NCI-H1694 (cell line): ENCODE measurements around the gene IL5RA.
A peak's percentile ranks its signal among the peaks of the same experiment; 100 is the strongest.

Experiments used
- DNase-seq: peaks from one replicate; lab custom pipeline; 2025; lab: John Stamatoyannopoulos, UW

Gene IL5RA

GRCh38 chr3:3066378-3066777 is 43.8 kb downstream of the IL5RA start:
- DNase-seq, result no peak

GRCh38 chr3:3065876-3066275 is 44.3 kb downstream of the IL5RA start:
- DNase-seq, result no peak

GRCh38 chr3:3064297-3064696 is 45.9 kb downstream of the IL5RA start:
- no peak for DNase-seq

- DNase-seq, result no peak
These were observed 50.5 kb downstream of the IL5RA start for GRCh38 chr3:3059645-3060044.

- DNase-seq, result no peak
These were observed 56.2 kb downstream of the IL5RA start for GRCh38 chr3:3053974-3054373.

- no peak for DNase-seq
These were observed 71.8 kb downstream of the IL5RA start for GRCh38 chr3:3038201-3038991.

- no peak for DNase-seq
These were observed 73.0 kb downstream of the IL5RA start for GRCh38 chr3:3037156-3037555.

GRCh38 chr3:3031326-3031725 is 78.8 kb downstream of the IL5RA start:
- no peak for DNase-seq

GRCh38 chr3:3027976-3028567 is 82.1 kb downstream of the IL5RA start:
- DNase-seq, result no peak

- DNase-seq, result peak; percentile 0
These were observed 86.9 kb downstream of the IL5RA start for GRCh38 chr3:3023111-3023745.

GRCh38 chr3:3020209-3020608 is 90.0 kb downstream of the IL5RA start:
- DNase-seq, result no peak
